Heart left ventricle (tissue), 13 donors: ENCODE data around the gene ZNF536.

ENCODE experiments used
- CTCF ChIP-seq, 12 donors: fragments of 200-600 bp; sonication (generic) in 4 of 12; IDR thresholded peaks; one replicate each; pipeline versions ENCODE4 v1.5.0 to v1.8.0; 2018 to 2022; ENCODE audit warnings: antibody characterized with exemption in 12 of 12, mild to moderate bottlenecking in 5 of 12
- POLR2A ChIP-seq, 2 donors: fragments of 450-650 bp; IDR thresholded peaks; one replicate each; pipeline ENCODE4 v1.6.1; 2017; ENCODE audit warnings: antibody characterized with exemption in 2 of 2, mild to moderate bottlenecking in 2 of 2, moderate library complexity in 2 of 2
- donor health status: ischemic (EF 13 %, LVEDD 7.1; RV severe dilation, severe dysfunction).
- donor health status: DM: no; HTN: yes; CAD: no.
- donor health status: DM: no; HTN: no; CAD: no.
- donor health status: ischemic (EF 25% LVEDD 6.9; RV normal size, moderate dysfunction).
- donor health status: ischemic (EF 25% LVEDD 5.7; RV mildly dilated, moderate dysfunction).
- donor health status: ischemic (EF 35%, LVEDD 5.7; RV mildly dilated, moderate dysfunction).
- donor health status: nonischemic (EF 11% LVEDD 7.7; RV severe dilation, severe dysfunction).
- donor health status: DM: yes; HTN: yes; CAD: no.
- donor health status: PGD.
- donor health status: ischemic (EF 29% LVEDD 5.4; RV normal size, mild dysfunction).
- donor health status: nonischemic (EF 23%, LVEDD 6.1; RV moderate dilation, normal function).

- TF ChIP-seq POLR2A (IDR thresholded peaks at IDR 0.05) (no peak), CTCF (IDR thresholded peaks at IDR 0.05) (no peak)
Observed at GRCh38 chr19:30339624-30340525, 32.3 kb upstream of the ZNF536 start.
